Progenitor cell of endocrine pancreas (in vitro differentiated cells): ENCODE data around the gene CBL. TPM values are rescaled to one million over a fixed set of nuclear protein-coding genes. Genes with fewer than 3 reads are reported as not detected.

Source experiments
- DNase-seq: peaks from one replicate; pipeline ENCODE4 v3.0.0; 2021; ENCODE audit warnings: low spot score; ENCODE audit not compliant: unreplicated experiment
- H3K27ac Mint-ChIP-seq: 2 replicates; pipeline ENCODE4 v1.8.0; 2021; ENCODE audit warnings: mild to moderate bottlenecking, moderate library complexity, mixed read lengths
- H3K27me3 Mint-ChIP-seq: 2 replicates; pipeline ENCODE4 v1.8.0; 2021; ENCODE audit warnings: mixed read lengths
- H3K36me3 Mint-ChIP-seq: 2 replicates; pipeline ENCODE4 v1.8.0; 2022; ENCODE audit warnings: mixed read lengths; ENCODE audit not compliant: insufficient read depth
- H3K4me1 Mint-ChIP-seq: 2 replicates; pipeline ENCODE4 v1.8.0; 2021; ENCODE audit warnings: low read depth, mixed read lengths
- H3K4me3 Mint-ChIP-seq: 2 replicates; pipeline ENCODE4 v1.8.0; 2021; ENCODE audit warnings: low read depth, mild to moderate bottlenecking, moderate library complexity, mixed read lengths
- H3K9me3 Mint-ChIP-seq: 2 replicates; pipeline ENCODE4 v1.8.0; 2021; ENCODE audit warnings: low read depth, mixed read lengths
- CTCF ChIP-seq: fragments of 200-600 bp; sonication (generic); IDR thresholded peaks from one replicate; pipeline ENCODE4 v1.5.0; 2021; ENCODE audit warnings: antibody characterized with exemption, mild to moderate bottlenecking; ENCODE audit not compliant: unreplicated experiment
- microRNA-seq: library from miRNA; unstranded; fragments of <30 nt; microRNA quantifications from one replicate; pipeline ENCODE4 v1.1.0, GENCODE V29; 2020; ENCODE audit warnings: borderline number of aligned reads; ENCODE audit not compliant: unreplicated experiment
- total RNA-seq: library from RNA; stranded (reverse); gene quantifications from 2 replicates; pipeline ENCODE4 v1.2.1, GENCODE V29; 2021

Gene CBL
- total RNA-seq, 1 donor from 2014 or later, result 26.4 TPM

DNA sequence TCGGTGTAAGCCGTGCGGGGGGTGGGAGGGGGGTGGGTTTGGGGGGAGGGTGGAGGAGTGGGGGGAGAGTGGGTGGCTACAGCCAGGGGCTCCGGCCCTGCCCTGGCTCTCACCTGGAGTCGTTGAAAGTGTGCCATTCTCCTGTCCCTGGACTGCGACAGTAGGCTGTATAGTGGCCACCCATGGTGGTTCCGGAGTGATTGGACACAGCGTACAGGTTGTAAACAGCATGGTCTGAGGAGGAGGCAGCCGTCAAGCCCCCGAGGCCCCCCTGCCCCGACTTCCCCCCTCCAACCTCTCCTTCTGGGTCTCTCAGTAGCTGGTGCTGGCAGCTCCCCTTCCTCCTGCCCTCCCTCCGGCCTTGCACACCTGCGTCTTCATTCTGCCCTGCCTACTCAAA is 150.9 kb downstream of the CBL start:
- peaks cover 28% of the 10 kb centered on the region for H3K27me3 Mint-ChIP-seq
- H3K27ac Mint-ChIP-seq, result no peak overlapping the region
- no peaks in the 10 kb centered on the region for H3K36me3 Mint-ChIP-seq
- no peak for TF ChIP-seq CTCF
- DNase-seq, result no peak
- H3K9me3 Mint-ChIP-seq, result no peaks in the 10 kb centered on the region
- peaks cover 22% of the 10 kb centered on the region for H3K4me1 Mint-ChIP-seq
- peak overlapping the region; percentile 68 for H3K4me3 Mint-ChIP-seq

Small RNA genes lying within 50 kb of the gene (microRNA-seq; reads per million reads assigned to microRNA genes)
- gene MIR6756, result not detected

Other genes starting within 250 kb of the CBL start
- not detected in 2 replicates for gene FOXR1, start 234.6 kb upstream of the CBL start, total RNA-seq
- gene CENATAC, start 208.2 kb upstream of the CBL start, total RNA-seq, result 56.5 and 66.6 TPM in 2 replicates
- gene RPS25, start 188.0 kb upstream of the CBL start, total RNA-seq, result 1,089 and 1,112 TPM in 2 replicates
- gene TRAPPC4, start 187.6 kb upstream of the CBL start, total RNA-seq, result 60.3 and 60.7 TPM in 2 replicates
- 52.7 and 53.4 TPM in 2 replicates for gene SLC37A4, start 175.5 kb upstream of the CBL start, total RNA-seq
- gene HYOU1, start 149.1 kb upstream of the CBL start, total RNA-seq, result 196 and 199 TPM in 2 replicates
- 36.3 and 37.2 TPM in 2 replicates for gene VPS11, start 138.5 kb upstream of the CBL start, total RNA-seq
- 39.0 and 39.8 TPM in 2 replicates for gene HMBS, start 121.5 kb upstream of the CBL start, total RNA-seq
- 53.4 and 60.8 TPM in 2 replicates for gene DPAGT1, start 104.5 kb upstream of the CBL start, total RNA-seq
- gene C2CD2L, start 99.0 kb upstream of the CBL start, total RNA-seq, result 7.2 and 7.3 TPM in 2 replicates
- gene HINFP, start 84.8 kb upstream of the CBL start, total RNA-seq, result 48.7 and 52.2 TPM in 2 replicates
- gene ABCG4, start 57.3 kb upstream of the CBL start, total RNA-seq, result 0.53 and 0.78 TPM in 2 replicates
- gene NLRX1, start 37.6 kb upstream of the CBL start, total RNA-seq, result 14.7 and 15.9 TPM in 2 replicates
- 6.2 and 6.3 TPM in 2 replicates for gene NHERF4, start 20.9 kb upstream of the CBL start, total RNA-seq
- gene MCAM, start 110.8 kb downstream of the CBL start, total RNA-seq, result 9.8 and 12.7 TPM in 2 replicates
- gene RNF26, start 128.2 kb downstream of the CBL start, total RNA-seq, result 30.3 and 34.2 TPM in 2 replicates
- gene C1QTNF5, start 134.5 kb downstream of the CBL start, total RNA-seq, result 0.31 and 0.40 TPM in 2 replicates
- not detected in 2 replicates for gene MFRP, start 140.4 kb downstream of the CBL start, total RNA-seq
- gene USP2, start 175.4 kb downstream of the CBL start, total RNA-seq, result 5.1 and 6.3 TPM in 2 replicates
- 0.44 and 0.62 TPM in 2 replicates for gene THY1, start 216.8 kb downstream of the CBL start, total RNA-seq